Choroid plexus epithelial cell (primary cell): ENCODE results near the gene ASXL2.

Source experiments
- DNase-seq: peaks from one replicate; pipeline ENCODE4 v3.0.0-alpha.2; 2010; ENCODE audit warnings: low read depth
- H3K4me3 ChIP-seq: 2 replicates; pipeline ENCODE4 v1.5.1; 2011; ENCODE audit warnings: low read depth, mild to moderate bottlenecking, control low read depth, low read length, moderate library complexity
- TF ChIP-seq, protein P1 (sequence below): conservative IDR thresholded peaks from 2 replicates; pipeline ENCODE4 v1.5.1; 2011; ENCODE audit warnings: low read depth, mild to moderate bottlenecking, control low read depth, inconsistent platforms, low read length, moderate library complexity

Gene ASXL2

DNA sequence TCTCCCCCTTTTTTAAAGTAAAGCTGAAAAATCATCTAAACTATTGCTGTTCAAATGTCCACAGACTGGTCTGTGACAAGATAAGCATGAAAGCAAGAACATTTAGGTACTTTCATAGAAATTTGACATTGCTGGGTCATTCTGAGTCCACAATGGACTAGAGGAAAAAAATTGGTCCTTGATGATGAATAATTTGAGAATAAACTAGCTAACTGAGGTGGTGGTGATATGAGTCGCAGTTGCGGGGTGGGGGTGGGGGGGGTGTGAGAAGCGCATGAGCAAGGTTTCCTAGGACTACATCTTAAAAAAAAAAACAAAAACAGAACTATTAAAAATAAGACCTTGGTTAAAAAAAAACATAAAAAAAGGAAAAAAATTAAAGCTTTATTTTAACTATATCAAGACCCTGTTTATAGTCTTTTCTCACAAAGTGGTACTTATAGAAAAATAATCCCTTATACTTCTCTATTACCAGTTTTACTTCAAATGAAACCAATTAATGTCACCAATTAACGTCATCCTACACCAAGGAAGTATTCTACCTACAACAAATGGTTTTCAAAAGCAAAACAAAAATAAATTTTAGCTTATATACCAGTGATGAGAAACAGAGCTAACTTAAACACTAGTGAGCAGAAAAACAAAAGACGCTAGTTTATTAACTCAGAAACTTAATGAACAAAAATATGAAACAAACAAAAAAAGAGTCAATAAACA, 88.1 kb downstream of the ASXL2 start:
- no peak for DNase-seq
- H3K4me3 ChIP-seq = no peak overlapping the region
- TF ChIP-seq, protein P1, sequence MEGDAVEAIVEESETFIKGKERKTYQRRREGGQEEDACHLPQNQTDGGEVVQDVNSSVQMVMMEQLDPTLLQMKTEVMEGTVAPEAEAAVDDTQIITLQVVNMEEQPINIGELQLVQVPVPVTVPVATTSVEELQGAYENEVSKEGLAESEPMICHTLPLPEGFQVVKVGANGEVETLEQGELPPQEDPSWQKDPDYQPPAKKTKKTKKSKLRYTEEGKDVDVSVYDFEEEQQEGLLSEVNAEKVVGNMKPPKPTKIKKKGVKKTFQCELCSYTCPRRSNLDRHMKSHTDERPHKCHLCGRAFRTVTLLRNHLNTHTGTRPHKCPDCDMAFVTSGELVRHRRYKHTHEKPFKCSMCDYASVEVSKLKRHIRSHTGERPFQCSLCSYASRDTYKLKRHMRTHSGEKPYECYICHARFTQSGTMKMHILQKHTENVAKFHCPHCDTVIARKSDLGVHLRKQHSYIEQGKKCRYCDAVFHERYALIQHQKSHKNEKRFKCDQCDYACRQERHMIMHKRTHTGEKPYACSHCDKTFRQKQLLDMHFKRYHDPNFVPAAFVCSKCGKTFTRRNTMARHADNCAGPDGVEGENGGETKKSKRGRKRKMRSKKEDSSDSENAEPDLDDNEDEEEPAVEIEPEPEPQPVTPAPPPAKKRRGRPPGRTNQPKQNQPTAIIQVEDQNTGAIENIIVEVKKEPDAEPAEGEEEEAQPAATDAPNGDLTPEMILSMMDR = no peak

DNA sequence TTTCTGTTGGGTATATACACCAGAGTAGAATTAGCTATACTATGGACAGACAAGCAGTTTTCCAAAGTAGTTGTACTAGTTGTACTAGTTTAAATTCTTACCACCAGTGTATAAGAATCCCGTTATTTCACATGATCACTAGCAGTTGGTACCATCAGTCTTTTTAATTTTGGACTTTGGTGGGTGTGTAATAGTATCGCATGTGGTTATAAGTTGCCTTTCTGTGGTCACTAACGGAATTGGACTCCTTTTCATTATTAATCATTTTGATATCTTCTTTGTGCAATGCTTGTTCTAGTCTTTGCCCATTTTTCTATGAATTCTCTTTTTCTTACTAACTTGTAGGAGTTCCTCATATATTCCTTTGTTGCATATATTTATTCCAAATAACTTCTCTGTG, 89.8 kb downstream of the ASXL2 start:
- H3K4me3 ChIP-seq = no peak overlapping the region
- TF ChIP-seq, protein P1 = no peak
- no peak for DNase-seq

DNA sequence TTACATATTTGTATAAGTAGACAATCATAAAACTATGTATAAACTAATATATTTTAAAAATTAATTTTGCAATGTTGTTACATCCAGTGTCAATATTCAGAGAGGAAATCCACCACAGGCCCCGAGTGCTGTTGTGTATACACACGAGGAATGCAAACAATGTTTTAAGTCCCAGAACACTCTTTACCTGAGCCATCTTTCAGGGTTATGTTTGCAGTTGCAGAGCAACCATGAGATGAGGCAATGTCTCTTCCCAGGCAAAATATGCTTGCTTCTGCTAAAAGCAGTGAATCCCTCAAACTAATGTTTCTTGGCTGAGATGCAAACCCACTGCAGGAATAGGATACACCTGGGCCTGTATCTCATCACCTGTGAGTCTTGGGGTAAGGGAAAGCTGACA, 91.3 kb downstream of the ASXL2 start:
- H3K4me3 ChIP-seq = no peak overlapping the region
- TF ChIP-seq, protein P1 = no peak
- DNase-seq = peak; percentile 40

DNA sequence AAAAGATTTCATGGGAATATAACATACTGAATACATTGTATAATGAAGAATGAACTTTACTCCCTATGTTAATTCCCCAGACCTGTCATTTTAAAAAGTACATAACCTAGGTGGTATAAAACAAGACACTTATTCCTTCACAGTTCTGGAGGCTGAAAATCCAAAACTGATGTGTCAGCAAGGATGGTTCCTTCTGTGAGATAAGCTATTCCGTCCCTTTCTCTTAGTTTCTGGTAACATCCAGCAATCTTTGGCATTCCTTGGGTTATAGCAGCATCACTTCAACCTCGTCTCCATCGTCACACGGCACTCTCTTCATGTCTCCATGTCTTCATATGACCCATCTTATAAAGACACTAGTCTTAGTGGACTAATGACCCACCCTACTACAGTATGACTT, 93.9 kb downstream of the ASXL2 start:
- TF ChIP-seq, protein P1 = no peak
- H3K4me3 ChIP-seq = no peak overlapping the region
- no peak for DNase-seq

DNA sequence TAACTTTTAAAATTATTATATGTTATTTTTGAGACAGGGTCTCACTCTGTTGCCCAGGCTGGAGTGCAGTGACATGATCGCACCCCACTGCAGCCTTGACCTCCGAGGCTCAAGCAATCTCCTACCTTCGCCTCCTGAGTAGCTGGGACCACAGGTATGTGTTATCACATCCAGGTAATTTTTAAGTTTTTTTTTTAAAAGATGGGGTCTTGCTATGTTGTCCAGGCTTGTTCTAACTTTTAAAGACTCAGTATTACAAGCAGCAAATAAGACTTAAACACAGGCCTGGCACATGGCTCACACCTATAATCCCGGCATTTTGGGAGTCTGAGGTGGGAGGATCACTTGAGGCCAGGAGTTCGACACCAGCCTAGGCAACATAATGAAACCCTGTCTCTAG, 101.2 kb downstream of the ASXL2 start:
- TF ChIP-seq, protein P1 = no peak
- no peak overlapping the region for H3K4me3 ChIP-seq

DNA sequence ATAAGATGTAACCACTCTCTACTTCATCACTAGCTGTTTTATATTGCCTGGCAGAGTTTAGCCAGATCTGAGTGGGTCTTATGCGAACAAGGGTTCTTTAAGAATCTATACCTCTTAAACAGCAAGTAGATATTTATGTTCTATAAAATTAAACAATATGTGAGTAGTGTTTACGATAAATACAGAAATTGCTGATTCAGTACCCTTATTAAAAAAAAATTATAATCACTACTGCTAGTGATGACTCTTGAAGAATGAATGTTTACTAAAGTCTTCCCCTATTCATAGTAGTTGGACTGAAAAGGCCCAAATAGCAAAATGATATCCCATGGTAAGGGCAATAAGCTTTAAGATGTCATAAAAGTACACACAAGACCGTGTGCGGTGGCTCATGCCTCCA, 106.2 kb downstream of the ASXL2 start:
- DNase-seq = no peak
- no peak overlapping the region for H3K4me3 ChIP-seq
- TF ChIP-seq, protein P1 = no peak

More for the DNA sequence above, 101.2 kb downstream of the ASXL2 start:
- no peak for DNase-seq

DNA sequence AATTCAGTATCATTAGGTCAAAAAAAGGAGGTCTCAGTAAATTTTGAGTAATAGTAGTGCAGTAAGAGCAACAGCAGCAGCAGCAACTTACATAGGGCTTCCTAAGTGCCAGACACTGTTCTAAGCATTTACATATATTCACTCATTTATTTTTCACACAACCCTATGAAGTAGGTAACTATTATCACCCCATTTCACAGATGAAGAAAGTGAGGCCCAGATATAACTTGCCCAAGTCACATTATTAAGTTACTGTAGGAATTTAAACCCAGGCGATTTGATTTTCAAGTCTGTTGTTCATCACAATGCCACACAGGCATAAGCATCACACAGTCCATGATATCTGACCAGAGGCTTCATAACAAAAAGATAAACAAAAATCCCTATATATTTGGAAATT, 114.7 kb downstream of the ASXL2 start:
- DNase-seq = no peak
- no peak overlapping the region for H3K4me3 ChIP-seq
- TF ChIP-seq, protein P1 = no peak
